Measurements from ENCODE around the gene FAM83F. TPM values are rescaled to one million over a fixed set of nuclear protein-coding genes. Genes with fewer than 3 reads are reported as not detected.

The FAM83F gene
- total RNA-seq, 6 experiments from 2014 or later, result not detected

DNA sequence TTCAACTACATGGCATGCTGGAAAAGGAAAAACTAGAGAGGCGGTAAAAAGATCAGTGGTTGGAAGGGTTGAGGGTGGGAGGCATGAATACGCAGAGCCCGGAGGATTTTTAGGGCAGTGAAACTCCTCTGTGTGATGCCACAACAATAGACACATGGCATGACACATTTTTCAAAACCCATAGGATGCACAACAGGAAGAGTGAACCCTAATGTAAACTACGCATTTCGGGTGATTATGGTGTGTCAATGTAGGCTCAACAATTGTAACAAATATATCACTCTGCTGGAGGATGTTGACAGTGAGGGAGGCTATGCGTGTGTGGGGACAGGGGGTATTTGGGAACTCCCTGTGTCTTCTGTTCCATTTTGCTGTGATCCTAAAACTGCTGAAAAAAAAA is 15.7 kb upstream of the FAM83F start:
- TF ChIP-seq, protein P1, sequence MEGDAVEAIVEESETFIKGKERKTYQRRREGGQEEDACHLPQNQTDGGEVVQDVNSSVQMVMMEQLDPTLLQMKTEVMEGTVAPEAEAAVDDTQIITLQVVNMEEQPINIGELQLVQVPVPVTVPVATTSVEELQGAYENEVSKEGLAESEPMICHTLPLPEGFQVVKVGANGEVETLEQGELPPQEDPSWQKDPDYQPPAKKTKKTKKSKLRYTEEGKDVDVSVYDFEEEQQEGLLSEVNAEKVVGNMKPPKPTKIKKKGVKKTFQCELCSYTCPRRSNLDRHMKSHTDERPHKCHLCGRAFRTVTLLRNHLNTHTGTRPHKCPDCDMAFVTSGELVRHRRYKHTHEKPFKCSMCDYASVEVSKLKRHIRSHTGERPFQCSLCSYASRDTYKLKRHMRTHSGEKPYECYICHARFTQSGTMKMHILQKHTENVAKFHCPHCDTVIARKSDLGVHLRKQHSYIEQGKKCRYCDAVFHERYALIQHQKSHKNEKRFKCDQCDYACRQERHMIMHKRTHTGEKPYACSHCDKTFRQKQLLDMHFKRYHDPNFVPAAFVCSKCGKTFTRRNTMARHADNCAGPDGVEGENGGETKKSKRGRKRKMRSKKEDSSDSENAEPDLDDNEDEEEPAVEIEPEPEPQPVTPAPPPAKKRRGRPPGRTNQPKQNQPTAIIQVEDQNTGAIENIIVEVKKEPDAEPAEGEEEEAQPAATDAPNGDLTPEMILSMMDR (IDR thresholded peaks at IDR 0.05), result no peak
- Mint-ChIP-seq H3K27me3 (ENCODE audit: insufficient read depth) (peaks cover 30% of the 10 kb centered on the region), H3K4me1 (ENCODE audit: low read depth) (peaks cover 3% of the 10 kb centered on the region; the same call in 1 of the 2 replicates), H3K36me3 (ENCODE audit: low read depth) (no peaks in the 10 kb centered on the region), H3K4me3 (no peak overlapping the region), H3K9me3 (no peaks in the 10 kb centered on the region), H3K27ac (no peak overlapping the region)
- DNase-seq, result no peak

DNA sequence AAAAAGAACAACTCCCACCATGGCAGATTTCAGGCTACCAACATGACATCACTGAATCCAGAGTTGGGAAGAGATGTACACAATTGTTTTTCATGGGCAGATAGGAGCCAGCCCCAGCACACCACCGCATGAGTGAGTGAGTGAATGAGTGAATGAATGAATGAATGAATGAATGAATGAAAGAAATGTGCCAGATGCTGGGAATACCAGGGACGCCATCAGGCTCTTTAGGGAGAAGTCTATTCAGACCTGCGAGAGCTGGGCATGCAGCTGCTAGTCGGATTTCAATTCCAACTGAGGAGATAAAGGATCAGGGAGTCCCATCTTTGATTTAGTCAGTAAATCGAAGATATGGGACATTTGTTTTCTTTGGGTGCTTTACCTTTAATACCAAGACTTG is 15.3 kb upstream of the FAM83F start:
- H3K27me3 Mint-ChIP-seq (ENCODE audit: insufficient read depth), result peaks cover 34% of the 10 kb centered on the region
- no peak for DNase-seq

DNA sequence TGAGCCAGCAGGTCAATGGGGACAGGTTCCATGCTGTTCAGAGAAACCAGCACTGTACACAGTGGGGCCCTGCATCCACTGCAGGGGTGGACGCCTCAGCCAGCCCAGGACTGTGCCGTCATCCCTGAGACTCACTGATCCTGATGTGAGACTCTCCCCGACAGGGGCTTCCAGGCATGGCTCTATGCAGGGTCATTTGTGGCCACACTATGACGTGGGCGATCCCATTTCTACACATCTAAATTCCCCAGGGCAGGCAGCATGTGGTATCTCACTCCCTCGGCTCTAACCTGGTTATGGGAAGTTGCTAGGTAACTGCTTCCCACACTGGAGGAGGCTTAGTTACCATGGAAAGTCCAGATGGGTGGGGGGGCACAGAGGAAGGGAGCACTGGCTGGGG is 14.2 kb upstream of the FAM83F start:
- Mint-ChIP-seq H3K27ac (no peak overlapping the region), H3K9me3 (no peaks in the 10 kb centered on the region), H3K4me3 (no peak overlapping the region), H3K36me3 (ENCODE audit: low read depth) (no peaks in the 10 kb centered on the region), H3K27me3 (ENCODE audit: insufficient read depth) (peaks cover 33% of the 10 kb centered on the region), H3K4me1 (ENCODE audit: low read depth) (peaks cover 6% of the 10 kb centered on the region; the same call in 1 of the 2 replicates)
- no peak for DNase-seq
- TF ChIP-seq, protein P1 (IDR thresholded peaks at IDR 0.05), result no peak

More for the DNA sequence above, 15.3 kb upstream of the FAM83F start:
- Mint-ChIP-seq H3K27ac (no peak overlapping the region), H3K9me3 (no peaks in the 10 kb centered on the region), H3K4me3 (no peak overlapping the region), H3K36me3 (ENCODE audit: low read depth) (no peaks in the 10 kb centered on the region), H3K4me1 (ENCODE audit: low read depth) (peaks cover 6% of the 10 kb centered on the region; the same call in 1 of the 2 replicates)
- TF ChIP-seq, protein P1 (IDR thresholded peaks at IDR 0.05), result no peak

DNA sequence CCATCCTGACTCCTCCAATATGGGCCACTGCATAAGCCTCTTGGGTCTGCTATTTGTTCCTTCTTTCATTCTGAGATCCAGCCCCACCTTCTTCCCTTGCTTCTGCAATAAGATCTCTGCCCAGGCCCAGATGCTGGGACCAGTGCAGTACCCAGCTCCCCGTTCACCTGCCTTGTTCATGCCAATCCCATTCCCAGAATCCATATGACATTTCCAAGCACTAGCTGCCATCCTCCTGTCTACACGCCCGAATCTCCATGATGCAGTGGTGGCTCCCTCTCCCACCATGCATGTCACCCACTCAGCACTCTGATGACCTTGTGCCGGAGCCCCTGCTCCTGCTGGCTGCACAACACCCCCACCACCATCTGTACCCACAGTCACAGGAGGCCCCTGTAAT is 11.4 kb upstream of the FAM83F start:
- H3K27ac Mint-ChIP-seq, result no peak overlapping the region
- no peaks in the 10 kb centered on the region for H3K36me3 Mint-ChIP-seq (ENCODE audit: low read depth)
- no peaks in the 10 kb centered on the region for H3K9me3 Mint-ChIP-seq
- TF ChIP-seq, protein P1 (IDR thresholded peaks at IDR 0.05), result no peak
- DNase-seq, result no peak
- peaks cover 6% of the 10 kb centered on the region; the same call in 1 of the 2 replicates for H3K4me1 Mint-ChIP-seq (ENCODE audit: low read depth)
- H3K27me3 Mint-ChIP-seq (ENCODE audit: insufficient read depth), result peaks cover 27% of the 10 kb centered on the region
- no peak overlapping the region for H3K4me3 Mint-ChIP-seq

DNA sequence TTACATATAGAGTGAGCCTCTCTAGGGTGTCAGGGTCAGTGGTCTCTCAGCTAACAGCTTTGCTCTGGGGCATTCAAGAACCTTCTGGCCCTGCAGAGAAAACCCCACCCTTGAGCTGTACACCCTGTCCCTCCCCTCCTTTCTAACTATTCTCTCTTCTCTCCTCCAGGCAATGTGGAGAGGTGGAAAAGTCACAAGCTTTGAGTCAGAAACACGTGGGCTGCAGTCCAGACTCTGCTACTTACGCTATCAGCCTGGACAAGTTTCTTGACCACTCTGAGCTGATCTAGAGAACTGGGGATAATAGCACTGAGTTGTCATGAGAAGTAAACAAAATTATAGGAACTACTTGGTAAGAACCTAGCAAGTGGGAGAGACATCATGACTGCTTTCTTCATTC is 10.7 kb upstream of the FAM83F start:
- peaks cover 6% of the 10 kb centered on the region; the same call in 1 of the 2 replicates for H3K4me1 Mint-ChIP-seq (ENCODE audit: low read depth)
- no peaks in the 10 kb centered on the region for H3K9me3 Mint-ChIP-seq
- TF ChIP-seq, protein P1 (IDR thresholded peaks at IDR 0.05), result no peak
- DNase-seq, result peak; percentile 18
- no peak overlapping the region for H3K4me3 Mint-ChIP-seq
- H3K27me3 Mint-ChIP-seq (ENCODE audit: insufficient read depth), result peaks cover 31% of the 10 kb centered on the region
- no peak overlapping the region for H3K27ac Mint-ChIP-seq
- no peaks in the 10 kb centered on the region for H3K36me3 Mint-ChIP-seq (ENCODE audit: low read depth)

DNA sequence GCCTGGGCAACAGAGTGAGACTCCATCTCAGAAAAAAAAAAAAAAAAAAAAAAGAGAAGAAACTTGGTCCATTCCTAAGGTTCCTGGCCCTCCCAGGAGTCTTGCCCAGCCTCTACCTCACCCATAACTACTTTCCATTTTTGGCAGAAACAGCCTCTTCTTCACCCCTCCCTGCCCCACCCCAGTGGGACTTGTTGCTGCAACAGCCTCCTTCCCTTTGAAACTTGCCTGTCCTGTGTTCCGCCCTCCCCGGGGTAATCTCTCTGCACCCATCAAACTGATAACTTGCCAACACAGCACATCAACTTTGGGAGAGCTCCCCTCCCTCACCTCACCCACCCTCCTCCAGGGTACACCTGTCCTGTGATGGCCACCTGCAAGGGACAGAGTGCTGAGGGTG is 10.0 kb upstream of the FAM83F start:
- DNase-seq, result no peak
- Mint-ChIP-seq H3K4me3 (no peak overlapping the region), H3K36me3 (ENCODE audit: low read depth) (no peaks in the 10 kb centered on the region), H3K27ac (no peak overlapping the region), H3K9me3 (no peaks in the 10 kb centered on the region), H3K27me3 (ENCODE audit: insufficient read depth) (peaks cover 29% of the 10 kb centered on the region), H3K4me1 (ENCODE audit: low read depth) (peaks cover 6% of the 10 kb centered on the region; the same call in 1 of the 2 replicates)
- TF ChIP-seq, protein P1 (IDR thresholded peaks at IDR 0.05), result no peak

Measured in HFFc6 (cell line).